ENCODE measurements around the gene ARHGAP23. TPM values are rescaled to one million over a fixed set of nuclear protein-coding genes. Genes with fewer than 3 reads are reported as not detected.

The ARHGAP23 gene
- total and polyA plus RNA-seq, 10 of the 15 experiments (the other 5 are each of a cell fraction or from before 2014, with no cell fraction given) = 0.23 to 5.8 (median 2.1) TPM

- TF ChIP-seq NFYA (IDR thresholded peaks at IDR 0.05; ENCODE audit: borderline replicate concordance, low read depth, low read length) = no peak
- TF ChIP-seq IKZF1 (conservative IDR thresholded peaks at IDR 0.05) = no peak
- TF ChIP-seq GABPA (IDR thresholded peaks at IDR 0.05; ENCODE audit: low read depth) = no peak
- no peak for TF ChIP-seq YBX1 (IDR thresholded peaks at IDR 0.05)
- TF ChIP-seq PBX3 (IDR thresholded peaks at IDR 0.05; ENCODE audit: insufficient replicate concordance, low read depth, low read length) = no peak
- TF ChIP-seq, protein P1, sequence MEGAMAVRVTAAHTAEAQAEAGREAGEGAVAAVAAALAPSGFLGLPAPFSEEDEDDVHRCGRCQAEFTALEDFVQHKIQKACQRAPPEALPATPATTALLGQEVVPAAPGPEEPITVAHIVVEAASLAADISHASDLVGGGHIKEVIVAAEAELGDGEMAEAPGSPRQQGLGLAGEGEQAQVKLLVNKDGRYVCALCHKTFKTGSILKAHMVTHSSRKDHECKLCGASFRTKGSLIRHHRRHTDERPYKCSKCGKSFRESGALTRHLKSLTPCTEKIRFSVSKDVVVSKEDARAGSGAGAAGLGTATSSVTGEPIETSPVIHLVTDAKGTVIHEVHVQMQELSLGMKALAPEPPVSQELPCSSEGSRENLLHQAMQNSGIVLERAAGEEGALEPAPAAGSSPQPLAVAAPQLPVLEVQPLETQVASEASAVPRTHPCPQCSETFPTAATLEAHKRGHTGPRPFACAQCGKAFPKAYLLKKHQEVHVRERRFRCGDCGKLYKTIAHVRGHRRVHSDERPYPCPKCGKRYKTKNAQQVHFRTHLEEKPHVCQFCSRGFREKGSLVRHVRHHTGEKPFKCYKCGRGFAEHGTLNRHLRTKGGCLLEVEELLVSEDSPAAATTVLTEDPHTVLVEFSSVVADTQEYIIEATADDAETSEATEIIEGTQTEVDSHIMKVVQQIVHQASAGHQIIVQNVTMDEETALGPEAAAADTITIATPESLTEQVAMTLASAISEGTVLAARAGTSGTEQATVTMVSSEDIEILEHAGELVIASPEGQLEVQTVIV (IDR thresholded peaks at IDR 0.05; ENCODE audit: borderline replicate concordance, partially characterized antibody) = no peak
- TF ChIP-seq CBFB (IDR thresholded peaks at IDR 0.05; ENCODE audit: low read depth) = no peak
- TF ChIP-seq BRCA1 (IDR thresholded peaks at IDR 0.05; ENCODE audit: low read depth, low read length) = no peak
- TF ChIP-seq POU2F2 (IDR thresholded peaks at IDR 0.05; ENCODE audit: borderline replicate concordance, low read depth, low read length) = no peak
- no peak for TF ChIP-seq ZNF274 (IDR thresholded peaks at IDR 0.05; ENCODE audit: insufficient read depth, insufficient read length)
- TF ChIP-seq RFX5 (IDR thresholded peaks at IDR 0.05; ENCODE audit: low read depth, low read length) = no peak
Measured at GRCh38 chr17:38455288-38455915, 27.1 kb downstream of the ARHGAP23 start (continued).
